OCI-LY1 (cell line): ENCODE results near the gene OR2C1.

Source experiments
- CTCF ChIP-seq: fragments of 200-600 bp; sonication (generic), shearing (Covaris generic); IDR thresholded peaks from 2 replicates; pipeline ENCODE4 v1.5.1; 2017; ENCODE audit warnings: mild to moderate bottlenecking, antibody characterized with exemption, low read length, moderate library complexity, mixed read lengths
- EZH2 ChIP-seq: fragments of 200-600 bp; sonication (generic), shearing (Covaris generic); IDR thresholded peaks from 2 replicates; pipeline ENCODE4 v1.8.0; 2017; ENCODE audit warnings: borderline replicate concordance, mixed run types, mild to moderate bottlenecking, antibody characterized with exemption, low read length, moderate library complexity, mixed read lengths

- no peak for TF ChIP-seq CTCF
- TF ChIP-seq EZH2 = no peak
These were observed 32.6 kb downstream of the OR2C1 start for GRCh38 chr16:3388325-3388724.
